Ovary (tissue), 3 donors: ENCODE data around the gene CALD1.

Source experiments
- CTCF ChIP-seq, 3 donors: fragments of 450-650 bp in 2 of 3; fragments of 200-600 bp in 1 of 3; IDR thresholded peaks; one replicate each; pipeline versions ENCODE4 v1.5.1 to v1.8.0; 2016 to 2022; ENCODE audit warnings: antibody characterized with exemption in 3 of 3, mild to moderate bottlenecking in 1 of 3
- POLR2A ChIP-seq: fragments of 450-650 bp; IDR thresholded peaks from one replicate; pipeline ENCODE4 v1.6.1; 2017; ENCODE audit warnings: antibody characterized with exemption, mild to moderate bottlenecking, moderate library complexity
- donor health status: DM: no; HTN: no; CAD: no.

- no peak for TF ChIP-seq CTCF (IDR thresholded peaks at IDR 0.05)
- TF ChIP-seq POLR2A = no peak
These were observed 222.1 kb downstream of the CALD1 start for GRCh38 chr7:135001390-135002165.
